GM12872 (cell line): Measurements from ENCODE around the gene ZMIZ1.

Experiments
- TF ChIP-seq, protein P1 (sequence below): IDR thresholded peaks from 3 replicates; pipeline ENCODE4 v1.5.1; 2011; ENCODE audit warnings: low read depth, mild to moderate bottlenecking, low read length, moderate library complexity; ENCODE audit not compliant: insufficient read depth

ZMIZ1 gene

DNA sequence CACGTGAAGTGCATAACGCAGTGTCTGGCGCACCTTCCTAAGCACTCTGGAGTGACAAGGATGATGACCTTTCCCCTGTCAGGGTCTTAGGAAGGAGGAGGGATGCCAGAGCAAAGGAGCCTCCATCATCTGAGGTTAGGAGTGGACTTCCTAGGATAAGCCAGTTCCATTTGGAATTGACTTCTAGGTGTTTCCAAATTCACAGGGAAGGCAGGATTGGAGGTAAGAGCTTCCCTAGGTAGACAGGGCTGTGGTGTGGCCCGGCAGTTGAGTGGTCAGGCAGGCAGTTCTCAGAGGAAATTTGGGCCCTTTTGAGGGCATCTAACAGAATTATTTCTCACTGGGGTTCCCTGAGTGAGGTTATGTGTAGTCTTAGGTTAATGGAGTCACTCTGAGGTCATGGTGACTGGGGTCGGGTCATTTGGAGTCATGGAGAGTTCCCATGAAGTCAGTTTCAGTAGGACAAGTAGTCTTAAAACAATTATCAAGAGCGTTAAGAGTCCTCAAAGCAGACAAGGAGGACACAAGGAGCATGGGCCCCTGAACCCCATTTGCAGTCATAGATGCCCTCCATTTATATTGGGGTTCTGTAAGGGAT lies 286.8 kb downstream of the ZMIZ1 start:
- TF ChIP-seq, protein P1, sequence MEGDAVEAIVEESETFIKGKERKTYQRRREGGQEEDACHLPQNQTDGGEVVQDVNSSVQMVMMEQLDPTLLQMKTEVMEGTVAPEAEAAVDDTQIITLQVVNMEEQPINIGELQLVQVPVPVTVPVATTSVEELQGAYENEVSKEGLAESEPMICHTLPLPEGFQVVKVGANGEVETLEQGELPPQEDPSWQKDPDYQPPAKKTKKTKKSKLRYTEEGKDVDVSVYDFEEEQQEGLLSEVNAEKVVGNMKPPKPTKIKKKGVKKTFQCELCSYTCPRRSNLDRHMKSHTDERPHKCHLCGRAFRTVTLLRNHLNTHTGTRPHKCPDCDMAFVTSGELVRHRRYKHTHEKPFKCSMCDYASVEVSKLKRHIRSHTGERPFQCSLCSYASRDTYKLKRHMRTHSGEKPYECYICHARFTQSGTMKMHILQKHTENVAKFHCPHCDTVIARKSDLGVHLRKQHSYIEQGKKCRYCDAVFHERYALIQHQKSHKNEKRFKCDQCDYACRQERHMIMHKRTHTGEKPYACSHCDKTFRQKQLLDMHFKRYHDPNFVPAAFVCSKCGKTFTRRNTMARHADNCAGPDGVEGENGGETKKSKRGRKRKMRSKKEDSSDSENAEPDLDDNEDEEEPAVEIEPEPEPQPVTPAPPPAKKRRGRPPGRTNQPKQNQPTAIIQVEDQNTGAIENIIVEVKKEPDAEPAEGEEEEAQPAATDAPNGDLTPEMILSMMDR, result no peak

DNA sequence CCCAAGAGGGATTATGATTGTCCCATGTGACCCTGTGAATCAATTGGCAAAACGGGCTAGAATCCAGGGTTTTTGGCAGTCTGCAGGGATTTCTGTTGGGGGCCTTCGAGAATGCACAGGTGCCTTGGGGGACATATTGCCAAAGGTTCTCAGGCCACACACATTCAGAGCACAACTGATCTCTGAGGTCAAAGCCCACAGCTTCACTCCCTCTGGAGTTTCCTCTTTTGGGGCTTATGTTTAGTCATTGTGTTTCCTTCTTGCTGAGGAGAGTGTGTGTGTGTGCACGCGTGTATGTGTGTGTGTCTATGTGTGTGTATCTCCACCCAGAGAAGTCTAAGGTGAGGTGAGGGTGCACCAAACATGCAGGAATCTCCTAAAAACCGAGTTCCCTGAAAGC lies 287.3 kb downstream of the ZMIZ1 start:
- TF ChIP-seq, protein P1, result no peak

GRCh38 chr10:79357180-79357579 lies 288.4 kb downstream of the ZMIZ1 start:
- TF ChIP-seq, protein P1, result no peak

DNA sequence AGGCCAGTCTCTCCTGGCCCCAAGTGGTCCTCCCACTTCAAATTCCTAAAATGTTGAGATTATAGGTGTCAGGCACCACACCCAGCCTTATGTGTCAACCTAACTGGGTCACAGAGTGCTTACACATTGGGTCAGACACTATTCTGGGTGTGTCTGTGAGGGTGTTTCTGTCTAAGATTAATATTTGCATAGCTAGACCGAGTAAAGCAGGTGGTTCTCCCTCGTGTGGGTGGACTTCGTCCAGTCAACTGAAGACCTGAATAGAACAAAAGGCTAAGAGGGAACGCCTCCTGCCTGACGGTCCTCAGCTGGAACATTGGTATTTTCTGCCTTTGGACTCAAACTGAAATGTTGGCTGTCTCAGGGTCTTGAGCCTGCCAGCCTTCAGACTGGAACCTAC lies 290.0 kb downstream of the ZMIZ1 start:
- TF ChIP-seq, protein P1, result no peak

DNA sequence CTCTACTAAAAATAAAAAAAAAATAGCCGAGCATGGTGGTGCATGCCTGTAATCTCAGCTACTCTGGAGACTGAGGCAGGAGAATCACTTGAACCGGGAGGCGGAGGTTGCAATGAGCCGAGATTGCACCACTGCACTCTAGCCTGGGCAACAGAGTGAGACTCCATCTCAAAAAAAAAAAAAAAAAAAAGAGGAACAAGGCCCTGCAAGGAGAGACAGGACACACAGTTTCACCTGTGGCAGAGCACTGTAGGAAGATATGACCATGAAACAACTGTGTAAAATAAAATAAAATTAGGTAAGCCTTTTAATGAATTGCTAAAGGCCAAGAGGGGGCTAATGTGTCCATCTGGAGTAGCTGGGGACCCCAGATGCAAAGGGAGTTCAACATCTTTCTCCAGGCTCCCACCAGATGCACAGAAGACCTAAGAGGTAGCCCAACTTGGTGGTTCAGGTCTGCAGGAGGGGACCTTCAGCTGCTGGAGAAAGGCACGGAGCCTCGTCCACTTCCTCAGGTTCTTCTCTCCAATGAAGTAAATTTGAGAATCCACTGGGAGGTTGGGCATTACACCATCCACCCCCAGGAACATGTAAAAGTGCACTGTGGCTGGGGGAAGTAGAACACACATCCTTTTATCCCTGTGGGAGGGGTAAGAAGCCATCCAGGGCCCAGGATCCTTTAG lies 291.2 kb downstream of the ZMIZ1 start:
- TF ChIP-seq, protein P1, result no peak

DNA sequence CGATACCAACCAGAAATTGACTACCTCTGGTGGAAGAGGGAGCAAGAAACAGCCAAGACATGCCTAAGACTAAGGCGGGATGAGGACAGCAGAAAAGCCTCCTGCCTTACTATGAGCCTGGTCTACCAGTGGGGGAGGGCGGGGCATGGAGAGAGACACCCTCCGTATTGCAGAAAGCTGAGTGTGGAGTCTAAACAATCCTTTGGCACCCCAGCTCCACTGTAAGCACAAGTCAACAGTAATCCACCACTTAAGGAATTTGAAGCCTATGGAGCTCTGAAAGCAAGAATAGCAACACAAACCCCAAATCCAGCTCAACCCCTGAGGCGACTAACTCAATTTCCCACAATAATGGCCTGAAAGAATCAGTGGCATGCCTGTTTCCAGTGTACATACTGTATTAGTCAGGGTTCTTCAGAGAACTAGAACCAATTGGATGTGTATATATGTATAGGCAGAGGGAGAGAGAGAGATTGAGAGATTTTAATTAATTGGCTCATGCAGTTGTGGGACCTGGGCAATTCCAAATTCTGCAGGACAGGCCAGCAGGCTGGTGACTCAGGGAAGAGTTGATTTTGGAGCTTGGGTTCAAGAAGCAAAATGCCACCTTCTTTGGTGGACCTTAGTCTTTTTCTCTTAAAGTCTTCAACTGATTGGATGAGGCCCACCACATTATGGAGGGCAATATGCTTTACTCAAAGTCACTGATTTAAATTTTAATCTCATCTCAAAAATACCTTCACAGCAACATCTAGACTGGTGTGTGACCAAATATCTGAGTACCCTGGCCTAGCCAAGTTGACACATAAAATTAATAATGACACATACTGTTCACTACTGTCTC lies 292.0 kb downstream of the ZMIZ1 start:
- TF ChIP-seq, protein P1, result no peak

GRCh38 chr10:79361726-79362397 lies 293.1 kb downstream of the ZMIZ1 start:
- TF ChIP-seq, protein P1, result no peak
